GM13977 (cell line): ENCODE measurements around the gene DGKZ.

Experiments used
- DNase-seq: peaks from one replicate; pipeline ENCODE4 v3.0.0; 2012; ENCODE audit warnings: low spot score
- CTCF ChIP-seq: IDR thresholded peaks from 2 replicates; pipeline ENCODE4 v1.5.1; 2012; ENCODE audit warnings: mild to moderate bottlenecking, control low read depth; ENCODE audit not compliant: insufficient read depth; ENCODE audit errors: extremely low read depth, missing control alignments
- in situ Hi-C: fragments of 300-500 bp; cut with MboI; formaldehyde crosslinking; loops from one replicate; pipeline ENCODE4 v1.12.0; 2022; ENCODE audit warnings: low sequenced_read_pairs, low pct_unique_long_range_greater_than_20kb, mixed read lengths, inconsistent platforms; ENCODE audit not compliant: unreplicated experiment

Gene DGKZ

DNA sequence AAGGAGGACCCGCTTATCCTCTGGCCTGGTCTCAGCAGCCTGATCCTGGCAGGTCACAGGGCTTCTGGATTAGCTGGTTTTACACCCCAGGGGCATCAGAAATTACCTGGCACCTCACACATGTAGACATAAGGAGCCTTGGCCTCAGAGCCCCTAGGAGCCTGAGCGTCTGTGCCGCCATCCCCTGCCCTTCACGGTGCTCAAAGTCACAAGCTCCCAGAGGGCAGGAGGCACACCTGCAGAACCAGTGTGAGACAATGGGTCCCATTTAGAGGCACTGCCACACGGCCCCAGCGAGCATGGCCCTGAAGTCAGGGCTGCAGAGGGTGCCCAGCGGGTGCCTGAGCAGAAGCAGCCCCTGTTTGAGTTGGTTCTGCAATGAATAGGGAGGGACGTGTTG is 3.9 kb downstream of the DGKZ start:
- TF ChIP-seq CTCF, result no peak
- in situ Hi-C loops, result no loop called here
- no peak for DNase-seq

DNA sequence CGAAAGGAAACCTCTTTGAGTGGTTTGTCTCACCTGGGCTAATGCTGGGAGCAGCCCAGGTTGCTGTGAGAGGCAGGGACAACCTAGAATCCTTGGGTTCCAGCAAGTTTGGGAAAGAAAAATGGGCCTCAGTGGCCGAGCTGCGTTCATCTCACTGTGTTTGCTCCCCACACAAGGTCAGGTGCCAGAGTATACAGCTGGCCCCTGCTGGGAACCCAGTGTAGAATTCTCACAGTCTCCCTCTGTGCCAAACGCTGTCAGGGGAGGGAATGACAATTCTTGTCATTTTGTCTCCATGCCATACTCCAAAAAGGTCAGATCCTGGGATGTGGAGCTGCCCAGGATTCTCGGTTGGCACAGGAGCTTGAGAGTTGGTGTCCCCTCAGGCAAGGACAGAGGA is 4.3 kb downstream of the DGKZ start:
- in situ Hi-C loops, result no loop called here
- no peak for TF ChIP-seq CTCF
- no peak for DNase-seq

DNA sequence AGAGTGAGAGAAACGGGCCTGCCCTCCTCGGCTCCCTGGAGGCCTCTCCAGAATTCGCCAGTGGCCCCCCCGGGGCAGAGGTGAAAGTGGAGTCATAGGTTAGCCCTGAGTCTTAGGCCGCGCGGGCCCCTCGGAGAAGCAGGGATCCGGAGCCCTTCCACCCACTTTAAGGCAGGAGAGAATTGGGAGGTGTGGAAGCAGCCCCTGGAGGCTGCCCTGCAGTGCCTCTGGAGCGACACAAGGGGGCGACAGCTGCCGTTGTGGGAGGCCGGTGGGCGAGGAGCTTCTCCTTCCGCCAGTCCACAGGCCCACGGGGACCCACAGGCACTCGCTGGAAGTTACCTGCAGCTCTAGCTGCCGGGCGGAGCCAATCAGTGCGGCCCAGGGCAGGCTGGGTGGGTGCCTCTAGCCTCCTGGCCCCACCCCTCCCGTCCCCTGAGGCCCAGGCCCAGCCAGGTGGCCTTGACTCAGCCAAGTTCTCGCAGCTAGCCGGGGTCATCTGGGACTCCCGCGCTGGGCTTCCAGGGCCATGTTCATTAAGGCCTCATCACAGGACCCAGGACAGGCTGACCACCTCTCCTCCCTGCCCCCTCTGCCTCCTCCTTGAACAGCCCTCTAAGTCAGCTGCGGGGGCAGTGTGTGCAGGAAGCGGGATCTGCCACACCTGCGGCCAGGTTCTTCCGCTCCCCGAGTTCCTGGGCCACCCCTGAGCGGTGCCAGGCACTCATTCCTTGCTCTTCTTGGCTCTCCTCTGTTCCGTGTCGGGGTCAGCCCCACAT is 5.0 kb downstream of the DGKZ start:
- TF ChIP-seq CTCF, result peak; percentile 92
- DNase-seq, result no peak
- in situ Hi-C loops, result no loop called here

GRCh38 chr11:46353698-46354097 is 6.4 kb downstream of the DGKZ start:
- no peak for TF ChIP-seq CTCF
- in situ Hi-C loops, result no loop called here
- no peak for DNase-seq

- DNase-seq, result no peak
- in situ Hi-C loops, result no loop called here
Observed at GRCh38 chr11:46356924-46357482, 9.7 kb downstream of the DGKZ start.

DNA sequence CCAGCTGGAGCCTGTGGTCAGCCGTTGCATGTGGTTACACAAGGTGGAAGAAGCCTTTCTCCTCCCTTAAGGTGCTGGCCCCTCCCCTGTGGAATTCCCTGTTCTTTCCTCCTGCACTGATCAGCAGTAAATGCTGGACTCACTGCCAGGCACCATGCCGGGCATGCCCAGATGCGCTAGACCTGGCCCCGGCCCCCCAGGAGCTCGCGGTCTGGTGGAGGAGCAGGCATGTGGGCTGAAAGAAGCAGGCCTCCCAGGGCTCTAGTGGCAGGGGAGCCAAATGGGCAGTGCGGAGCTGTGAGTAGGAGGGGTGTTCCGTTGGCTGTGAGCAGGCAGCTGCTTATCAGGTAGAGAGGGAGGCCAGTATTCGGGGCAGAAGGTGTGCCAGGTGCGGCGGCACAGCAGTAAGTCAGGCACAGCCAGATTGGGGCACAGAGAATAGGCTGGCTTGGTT is 10.2 kb downstream of the DGKZ start:
- in situ Hi-C loops, result no loop called here
- TF ChIP-seq CTCF, result no peak
- no peak for DNase-seq

More at GRCh38 chr11:46356924-46357482, 9.7 kb downstream of the DGKZ start:
- no peak for TF ChIP-seq CTCF

- in situ Hi-C loops, result no loop called here
- no peak for DNase-seq
- TF ChIP-seq CTCF, result no peak
Observed at GRCh38 chr11:46359953-46360352, 12.7 kb downstream of the DGKZ start.
